Mammary epithelial cell (primary cell): ENCODE measurements around the gene SF3A2.

Experiments used
- EZH2 ChIP-seq: IDR thresholded peaks from 2 replicates; pipeline ENCODE4 v1.6.1; 2012; ENCODE audit warnings: low read length, inconsistent platforms, borderline replicate concordance
- TF ChIP-seq, protein P1 (sequence below), 2 donors: IDR thresholded peaks in 1 of 2; conservative IDR thresholded peaks in 1 of 2; 2 replicates each; pipeline ENCODE4 v1.5.1; 2011 to 2012; ENCODE audit warnings: inconsistent platforms in 2 of 2, low read length in 2 of 2, mild to moderate bottlenecking in 2 of 2, control low read depth in 1 of 2, low read depth in 1 of 2; ENCODE audit not compliant: insufficient read depth in 1 of 2; ENCODE audit errors: extremely low read depth in 1 of 2

DNA sequence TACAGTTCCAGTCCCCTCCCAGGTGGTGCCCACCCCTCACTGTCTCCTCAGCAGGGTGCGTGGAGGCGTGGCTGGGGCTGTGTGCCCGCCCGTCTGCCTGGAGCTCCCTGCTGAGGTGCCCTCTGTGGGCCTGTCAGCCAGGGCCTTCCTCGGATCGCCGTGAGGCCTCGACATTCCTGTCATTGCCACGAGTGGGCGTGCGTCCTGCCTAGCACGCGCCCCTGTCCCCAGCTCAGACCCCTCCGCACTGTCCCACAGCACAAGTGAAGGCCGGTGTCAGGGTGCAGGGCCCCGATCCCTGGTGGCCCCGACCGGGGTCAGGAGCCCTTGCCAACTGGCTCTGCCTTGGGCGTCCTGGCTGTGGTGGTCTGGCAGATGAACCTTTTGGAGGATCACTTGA, 40.7 kb upstream of the SF3A2 start:
- TF ChIP-seq, protein P1, sequence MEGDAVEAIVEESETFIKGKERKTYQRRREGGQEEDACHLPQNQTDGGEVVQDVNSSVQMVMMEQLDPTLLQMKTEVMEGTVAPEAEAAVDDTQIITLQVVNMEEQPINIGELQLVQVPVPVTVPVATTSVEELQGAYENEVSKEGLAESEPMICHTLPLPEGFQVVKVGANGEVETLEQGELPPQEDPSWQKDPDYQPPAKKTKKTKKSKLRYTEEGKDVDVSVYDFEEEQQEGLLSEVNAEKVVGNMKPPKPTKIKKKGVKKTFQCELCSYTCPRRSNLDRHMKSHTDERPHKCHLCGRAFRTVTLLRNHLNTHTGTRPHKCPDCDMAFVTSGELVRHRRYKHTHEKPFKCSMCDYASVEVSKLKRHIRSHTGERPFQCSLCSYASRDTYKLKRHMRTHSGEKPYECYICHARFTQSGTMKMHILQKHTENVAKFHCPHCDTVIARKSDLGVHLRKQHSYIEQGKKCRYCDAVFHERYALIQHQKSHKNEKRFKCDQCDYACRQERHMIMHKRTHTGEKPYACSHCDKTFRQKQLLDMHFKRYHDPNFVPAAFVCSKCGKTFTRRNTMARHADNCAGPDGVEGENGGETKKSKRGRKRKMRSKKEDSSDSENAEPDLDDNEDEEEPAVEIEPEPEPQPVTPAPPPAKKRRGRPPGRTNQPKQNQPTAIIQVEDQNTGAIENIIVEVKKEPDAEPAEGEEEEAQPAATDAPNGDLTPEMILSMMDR (conservative IDR thresholded peaks at IDR 0.05 in 1 of 2, IDR thresholded peaks at IDR 0.05 in 1 of 2; ENCODE audit: extremely low read depth in 1 of 2, insufficient read depth in 1 of 2, low read depth in 1 of 2, low read length in 2 of 2): no peak
- no peak for TF ChIP-seq EZH2
